Measurements from ENCODE around the gene OTP. TPM values are rescaled to one million over a fixed set of nuclear protein-coding genes. Genes with fewer than 3 reads are reported as not detected.

The OTP gene
- total RNA-seq: not detected

- Histone ChIP-seq H3K4me1 (peaks cover 40% of the 10 kb centered on the region), H3K4me3 (peak within 1 kb of the TSS; percentile 7), H3K9me3 (no peaks in the 10 kb centered on the region), H3K27me3 (peaks cover 100% of the 10 kb centered on the region), H3K27ac (no peak within 1 kb of the TSS), H3K36me3 (no peaks in the 10 kb centered on the region)
- TF ChIP-seq POLR2A (IDR thresholded peaks at IDR 0.05) (no peak), POLR2AphosphoS5 (IDR thresholded peaks at IDR 0.05) (no peak), CTCF (IDR thresholded peaks at IDR 0.05) (no peak), EP300 (IDR thresholded peaks at IDR 0.05) (no peak)
- 12% methylated on average over 24 of the region's 24 CpGs for WGBS
- no peak for DNase-seq (ENCODE audit: low spot score in 2 of 2)
Observed at GRCh38 chr5:77637998-77638762, at the start of gene OTP. Gene OTP (minus strand): TSS chr5:77638713. CDS start chr5:77638549, 164 bp downstream.

DNA sequence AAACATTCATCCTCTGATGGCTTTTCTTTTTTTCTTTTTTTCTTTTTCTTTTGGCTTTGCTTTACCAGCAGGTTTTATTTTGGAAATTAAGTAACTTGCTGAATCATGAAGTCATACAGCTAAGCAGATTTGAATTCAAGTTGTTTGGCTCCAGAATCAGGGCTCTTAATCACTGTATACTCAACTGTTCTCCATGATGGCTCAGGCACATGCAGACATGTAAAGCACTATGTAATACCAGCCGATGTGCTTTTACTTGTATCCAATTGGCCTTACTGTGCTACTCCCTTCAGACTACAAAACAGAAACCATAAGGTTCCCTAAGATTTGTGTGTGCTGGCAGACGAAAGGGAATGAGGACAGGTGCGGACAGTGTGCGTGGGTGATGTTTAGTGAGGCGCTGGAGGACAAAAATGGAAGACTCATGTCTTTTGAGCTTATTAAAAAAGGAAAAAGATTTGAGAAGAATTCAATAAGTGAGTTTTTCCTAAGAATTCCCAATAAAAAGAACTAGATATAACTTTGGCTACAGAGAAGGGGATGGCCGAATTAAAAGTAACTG, 44.7 kb upstream of the OTP start:
- Histone ChIP-seq H3K9me3 (no peaks in the 10 kb centered on the region), H3K27ac (no peak overlapping the region), H3K27me3 (no peaks in the 10 kb centered on the region), H3K4me1 (no peaks in the 10 kb centered on the region), H3K4me3 (no peak overlapping the region), H3K36me3 (peaks cover 8% of the 10 kb centered on the region)
- WGBS: 77% methylated on average over 6 of the region's 6 CpGs
- TF ChIP-seq POLR2A (IDR thresholded peaks at IDR 0.05) (no peak), CTCF (IDR thresholded peaks at IDR 0.05) (no peak), EP300 (IDR thresholded peaks at IDR 0.05) (no peak), POLR2AphosphoS5 (IDR thresholded peaks at IDR 0.05) (no peak)
- no peak for DNase-seq (ENCODE audit: low spot score in 2 of 2)

DNA sequence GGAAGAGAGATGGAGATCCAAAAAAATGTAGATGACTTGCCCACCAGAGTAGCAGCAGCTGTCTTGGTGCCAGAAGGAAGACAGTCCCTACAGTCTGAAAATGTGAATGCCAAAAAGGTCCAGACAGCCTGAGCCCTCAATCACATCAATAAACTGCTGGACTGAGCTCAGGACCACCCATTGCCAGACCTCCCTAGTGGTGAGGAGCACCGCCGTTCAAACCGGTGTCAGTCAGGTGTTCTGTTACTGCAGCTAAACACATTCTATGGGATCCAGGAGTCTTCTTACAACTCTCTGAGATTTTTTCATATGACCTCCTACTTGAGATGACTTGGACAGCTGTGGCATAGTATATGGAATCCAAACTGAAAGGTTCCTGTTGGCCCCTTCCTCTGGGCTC, 32.0 kb upstream of the OTP start:
- Histone ChIP-seq H3K36me3 (no peaks in the 10 kb centered on the region), H3K9me3 (no peaks in the 10 kb centered on the region), H3K27me3 (peaks cover 17% of the 10 kb centered on the region), H3K4me3 (no peak overlapping the region), H3K27ac (no peak overlapping the region), H3K4me1 (no peaks in the 10 kb centered on the region)
- no peak for DNase-seq (ENCODE audit: low spot score in 2 of 2)
- TF ChIP-seq EP300 (IDR thresholded peaks at IDR 0.05) (no peak), POLR2AphosphoS5 (IDR thresholded peaks at IDR 0.05) (no peak), CTCF (IDR thresholded peaks at IDR 0.05) (no peak), POLR2A (IDR thresholded peaks at IDR 0.05) (no peak)
- WGBS: 80% methylated on average over 3 of the region's 3 CpGs

- H3K36me3 ChIP-seq: no peaks in the 10 kb centered on the region
Observed at GRCh38 chr5:77669677-77670076, 31.2 kb upstream of the OTP start.

More at GRCh38 chr5:77669677-77670076, 31.2 kb upstream of the OTP start:
- no peak for TF ChIP-seq POLR2A (IDR thresholded peaks at IDR 0.05)
- no peak for TF ChIP-seq CTCF (IDR thresholded peaks at IDR 0.05)
- TF ChIP-seq POLR2AphosphoS5 (IDR thresholded peaks at IDR 0.05): no peak
- no peak for TF ChIP-seq EP300 (IDR thresholded peaks at IDR 0.05)
- Histone ChIP-seq H3K27ac (no peak overlapping the region), H3K9me3 (no peaks in the 10 kb centered on the region), H3K4me1 (no peaks in the 10 kb centered on the region), H3K4me3 (no peak overlapping the region), H3K27me3 (peaks cover 20% of the 10 kb centered on the region)
- 100% methylated on average over 1 of the region's 1 CpG for WGBS
- no peak for DNase-seq (ENCODE audit: low spot score in 2 of 2)

Data from suprapubic skin (tissue), 4 donors.